Dedifferentiated amniotic fluid mesenchymal stem cell (primary cell): ENCODE measurements around the gene ZBTB47.
A peak's percentile ranks its signal among the peaks of the same experiment; 100 is the strongest.

ENCODE experiments used
- DNase-seq: peaks from one replicate; pipeline ENCODE4 v3.0.0-alpha.2; 2016; ENCODE audit errors: extremely low spot score

ZBTB47 gene

GRCh38 chr3:42652611-42653302 is 740 bp upstream of the ZBTB47 start:
- peak; percentile 38 for DNase-seq

GRCh38 chr3:42653303-42653559 is 266 bp upstream of the ZBTB47 start:
- DNase-seq = no peak

DNA sequence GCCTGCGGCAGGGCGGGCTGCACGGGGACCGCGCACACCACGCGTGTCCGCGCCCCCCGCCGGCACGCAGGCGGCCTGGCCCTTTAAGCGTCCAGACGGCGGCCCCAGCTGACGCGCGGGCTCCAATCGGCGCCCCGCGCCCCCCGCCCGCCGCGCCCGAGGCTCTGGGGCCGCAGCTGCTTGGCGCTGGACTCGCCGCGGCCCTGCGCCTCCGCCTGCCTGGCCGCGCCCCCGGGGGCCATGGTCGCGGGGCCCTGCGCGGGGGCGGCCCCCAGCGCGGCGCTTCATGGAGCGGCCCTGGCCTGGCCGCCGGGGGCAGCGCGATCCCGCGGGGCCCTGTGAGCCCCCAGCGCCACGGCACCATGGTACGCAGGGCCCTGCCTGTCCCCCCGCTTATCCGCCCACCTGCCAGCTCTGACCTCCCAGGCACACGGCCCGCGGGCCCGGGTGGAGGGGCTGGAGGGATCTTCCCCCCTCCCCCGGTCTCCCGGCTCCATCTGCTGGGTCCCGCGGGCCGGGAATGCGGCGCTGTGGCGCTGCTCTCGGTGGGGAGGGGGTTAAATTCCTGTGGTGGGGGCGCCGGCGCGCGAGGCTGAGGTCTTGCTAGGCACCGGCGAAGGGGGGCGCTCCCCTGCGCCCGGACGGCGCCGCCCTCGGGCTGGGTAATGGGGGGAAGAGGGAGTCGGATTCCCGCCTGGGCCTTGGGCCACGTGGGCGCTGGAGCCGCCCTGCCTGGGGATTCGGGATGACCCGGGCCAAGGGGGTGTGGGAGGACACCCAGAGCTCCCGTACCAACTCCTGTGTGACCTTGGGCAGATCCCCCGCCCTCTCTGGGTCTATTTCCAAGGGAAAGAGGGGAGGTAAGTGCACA is 1.1 kb downstream of the ZBTB47 start:
- DNase-seq = peak; percentile 45

DNA sequence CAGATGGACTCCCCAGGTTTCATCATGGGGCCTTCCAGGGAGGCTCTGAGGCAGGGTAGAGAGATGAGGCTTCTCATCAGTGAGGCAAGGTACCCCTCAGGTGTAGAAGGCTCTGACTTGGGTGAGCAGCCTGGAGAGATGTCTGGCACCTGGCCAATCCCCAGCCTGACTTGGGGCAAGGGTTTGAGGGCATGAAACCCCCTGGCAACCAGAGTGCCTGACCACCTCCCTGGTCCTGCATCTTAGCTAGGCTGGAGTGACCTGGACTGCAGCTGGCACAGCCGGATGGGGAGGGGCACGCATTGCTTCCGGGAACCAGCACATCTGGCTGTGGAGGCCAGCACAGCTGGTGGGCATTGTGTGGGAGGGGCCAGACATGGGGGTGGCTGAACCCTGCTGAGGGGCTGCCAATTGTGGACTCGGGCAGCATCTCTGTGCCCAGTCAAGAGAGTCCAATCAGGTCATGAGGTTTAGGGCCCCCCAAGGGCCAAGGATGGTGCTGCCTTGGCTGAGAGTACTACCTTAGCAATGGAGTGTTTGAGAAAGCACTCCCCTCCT is 1.9 kb downstream of the ZBTB47 start:
- DNase-seq = no peak

GRCh38 chr3:42655980-42656679 is 2.6 kb downstream of the ZBTB47 start:
- DNase-seq = no peak

GRCh38 chr3:42656680-42657610 is 3.4 kb downstream of the ZBTB47 start:
- no peak for DNase-seq

DNA sequence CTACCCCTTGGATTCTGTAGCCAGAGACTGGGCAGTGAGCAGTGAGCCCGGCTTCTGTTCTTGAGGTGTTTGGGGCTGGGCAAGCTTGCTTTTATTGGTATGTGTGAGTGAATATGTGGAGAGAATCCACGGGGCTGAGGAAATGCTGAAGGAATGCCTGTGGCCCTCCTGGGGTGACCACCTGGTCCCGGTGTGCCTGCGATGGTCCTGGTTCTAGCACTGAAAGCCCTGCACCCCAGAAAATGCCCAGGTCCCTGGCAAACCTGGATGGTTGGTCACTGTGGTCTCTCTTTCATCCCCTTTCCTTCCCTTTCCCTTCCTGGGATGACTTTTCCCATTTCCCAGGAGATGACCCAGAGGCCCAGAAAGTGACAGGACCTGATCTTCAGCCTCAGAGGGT is 4.2 kb downstream of the ZBTB47 start:
- no peak for DNase-seq

DNA sequence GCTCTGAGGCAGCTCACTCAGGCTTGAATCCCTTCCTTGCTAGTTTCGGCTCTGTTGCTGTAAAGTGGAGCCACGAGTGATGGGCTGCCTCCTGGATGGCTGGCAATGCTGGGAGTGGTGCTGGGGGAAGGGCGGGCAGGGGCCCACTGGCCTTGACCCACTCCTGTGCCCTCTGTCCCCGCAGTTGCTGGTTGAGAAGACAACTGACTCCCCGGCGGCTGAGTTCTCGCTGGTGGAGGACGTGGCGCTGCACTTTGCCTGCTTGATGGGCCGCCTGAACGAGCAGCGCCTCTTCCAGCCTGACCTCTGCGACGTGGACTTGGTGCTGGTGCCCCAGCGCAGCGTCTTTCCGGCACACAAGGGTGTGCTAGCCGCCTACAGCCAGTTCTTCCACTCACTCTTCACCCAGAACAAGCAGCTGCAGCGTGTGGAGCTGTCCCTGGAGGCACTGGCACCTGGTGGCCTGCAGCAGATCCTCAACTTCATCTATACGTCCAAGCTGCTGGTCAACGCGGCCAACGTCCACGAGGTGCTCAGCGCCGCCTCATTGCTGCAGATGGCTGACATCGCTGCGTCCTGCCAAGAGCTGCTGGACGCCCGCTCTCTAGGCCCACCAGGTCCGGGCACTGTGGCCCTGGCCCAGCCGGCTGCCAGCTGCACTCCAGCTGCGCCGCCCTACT is 4.7 kb downstream of the ZBTB47 start:
- DNase-seq = no peak

- DNase-seq = no peak
These were observed 5.4 kb downstream of the ZBTB47 start for GRCh38 chr3:42658771-42659390.

- no peak for DNase-seq
These were observed 6.1 kb downstream of the ZBTB47 start for GRCh38 chr3:42659451-42660130.

GRCh38 chr3:42660131-42660715 is 6.7 kb downstream of the ZBTB47 start:
- no peak for DNase-seq

DNA sequence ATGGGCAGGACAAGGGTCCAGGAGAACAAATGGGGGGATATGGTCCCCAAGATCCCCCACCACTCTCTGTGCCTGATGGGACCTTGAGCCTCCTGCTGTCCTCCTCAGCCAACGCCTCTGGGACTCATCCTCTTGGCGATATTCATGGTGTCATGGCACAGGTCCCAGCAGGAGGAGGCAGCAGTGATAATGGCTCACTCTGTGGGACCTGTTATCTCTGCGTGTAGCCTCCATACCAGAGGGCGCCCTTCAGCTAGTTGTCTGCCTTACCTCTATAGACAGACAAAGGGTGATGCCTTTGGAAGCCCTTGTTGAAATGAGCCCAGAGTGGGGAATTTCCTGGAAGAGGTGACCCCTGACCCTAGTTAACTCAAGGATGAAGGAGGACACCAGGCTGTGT is 7.4 kb downstream of the ZBTB47 start:
- DNase-seq = no peak

DNA sequence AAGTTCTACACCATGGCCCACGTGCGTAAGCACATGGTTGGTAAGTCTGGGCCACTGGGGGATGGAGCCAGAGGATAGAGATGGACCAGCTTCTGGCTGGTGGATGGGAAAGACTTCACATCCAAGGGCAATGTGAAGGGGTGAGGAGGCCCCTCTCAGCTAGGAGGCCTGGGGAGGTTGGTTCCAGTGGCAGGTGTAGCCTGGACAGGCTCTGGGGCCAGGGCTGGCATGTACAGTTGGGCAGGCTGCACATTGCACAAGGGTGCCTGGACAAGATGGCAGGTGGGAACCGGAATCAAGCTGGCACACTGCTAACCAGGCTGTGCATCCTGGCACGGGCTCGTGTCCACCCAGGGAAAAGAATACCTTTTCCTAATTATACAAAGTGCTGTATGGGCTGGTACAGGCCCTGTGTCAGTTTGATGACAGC is 8.1 kb downstream of the ZBTB47 start:
- no peak for DNase-seq

- no peak for DNase-seq
These were observed 8.7 kb downstream of the ZBTB47 start for GRCh38 chr3:42662037-42662812.

DNA sequence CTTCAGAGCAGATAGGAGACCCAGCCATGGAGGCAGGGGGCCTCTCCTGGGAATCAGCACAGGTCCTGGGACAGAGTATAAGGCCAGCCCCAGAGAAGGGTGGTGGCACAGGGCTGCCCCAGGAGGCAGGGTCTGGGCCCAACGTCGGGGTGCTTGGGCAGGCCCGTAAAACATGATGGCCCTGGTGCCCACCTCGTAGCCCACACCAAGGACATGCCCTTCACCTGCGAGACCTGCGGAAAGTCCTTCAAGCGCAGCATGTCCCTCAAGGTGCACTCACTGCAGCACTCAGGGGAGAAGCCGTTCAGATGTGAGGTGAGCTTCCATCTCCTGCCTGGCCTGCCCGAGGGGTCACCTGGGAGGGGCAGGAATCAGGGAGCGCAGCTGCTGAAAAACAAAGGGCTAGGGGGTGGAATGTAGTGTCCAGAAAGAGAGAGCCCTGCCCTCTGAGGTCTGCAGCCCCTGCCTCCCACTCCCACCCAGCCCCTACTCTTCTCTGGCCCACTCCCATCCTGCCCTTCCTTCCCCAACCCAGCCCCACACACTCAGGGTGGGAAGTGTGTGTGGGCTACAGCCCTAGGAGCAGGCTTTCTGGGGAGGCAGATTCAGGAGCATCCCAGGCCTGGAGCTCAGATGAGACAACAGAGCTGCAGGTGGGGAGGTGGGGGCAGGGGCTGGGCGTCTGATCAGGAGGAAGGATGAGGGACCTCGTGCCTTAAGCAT is 9.5 kb downstream of the ZBTB47 start:
- DNase-seq = no peak

DNA sequence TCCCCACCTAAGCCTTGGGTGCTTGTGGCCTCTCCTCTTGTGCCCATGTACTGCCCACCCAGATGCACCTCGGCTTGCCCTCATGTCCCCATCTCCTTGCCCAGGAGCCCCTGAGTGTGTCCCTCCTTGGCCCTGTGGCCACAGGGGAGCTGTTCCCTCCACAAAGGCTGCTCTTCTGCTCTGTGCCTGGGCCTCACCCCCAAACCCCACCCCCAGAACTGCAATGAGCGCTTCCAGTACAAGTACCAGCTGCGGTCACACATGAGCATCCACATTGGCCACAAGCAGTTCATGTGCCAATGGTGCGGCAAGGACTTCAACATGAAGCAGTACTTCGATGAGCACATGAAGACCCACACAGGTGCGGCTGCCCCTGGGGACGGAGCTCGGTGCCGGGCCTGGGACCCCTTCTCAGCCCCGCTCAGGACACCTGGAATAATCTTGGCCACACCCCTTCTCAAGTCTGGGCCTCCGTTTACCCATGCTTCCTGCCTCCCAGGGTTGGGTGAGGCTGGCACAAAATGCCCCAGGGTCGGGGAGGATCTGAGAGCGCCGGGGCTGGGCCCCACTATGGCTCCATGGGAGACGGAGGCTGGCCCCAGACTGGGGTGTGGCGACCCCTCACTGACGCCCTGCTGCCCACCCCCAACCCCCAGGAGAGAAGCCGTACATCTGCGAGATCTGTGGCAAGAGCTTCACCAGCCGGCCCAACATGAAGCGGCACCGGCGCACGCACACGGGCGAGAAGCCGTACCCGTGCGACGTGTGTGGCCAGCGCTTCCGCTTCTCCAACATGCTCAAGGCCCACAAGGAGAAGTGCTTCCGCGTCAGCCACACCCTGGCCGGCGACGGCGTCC is 10.3 kb downstream of the ZBTB47 start:
- no peak for DNase-seq

DNA sequence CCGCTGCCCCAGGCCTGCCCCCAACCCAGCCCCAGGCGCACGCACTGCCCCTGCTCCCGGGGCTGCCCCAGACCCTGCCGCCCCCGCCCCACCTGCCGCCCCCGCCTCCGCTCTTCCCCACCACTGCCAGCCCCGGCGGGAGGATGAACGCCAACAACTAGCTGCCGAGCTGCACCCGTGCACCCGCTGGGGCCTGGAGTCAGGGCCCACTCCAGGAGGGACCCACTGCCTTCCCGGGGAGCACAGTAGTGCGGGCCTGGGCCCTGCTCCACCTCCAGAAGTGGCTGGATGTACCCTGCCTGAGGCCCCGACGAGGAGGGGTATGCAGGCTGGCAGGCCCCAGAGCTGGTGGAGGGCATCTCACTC is 10.9 kb downstream of the ZBTB47 start:
- DNase-seq = no peak
